ENCODE results near the gene TERT. TPM values are rescaled to one million over a fixed set of nuclear protein-coding genes. Genes with fewer than 3 reads are reported as not detected.
"Not testable (repeated sequence)": the region's sequence is repeated elsewhere in the genome, so short reads cannot be mapped to it uniquely, and the experiment has no call there.

TERT gene
- total RNA-seq, 5 donors from 2014 or later (not counting 1 experiment from before 2014, with no cell fraction given) = 0.09 to 0.70 (median 0.28) TPM

DNA sequence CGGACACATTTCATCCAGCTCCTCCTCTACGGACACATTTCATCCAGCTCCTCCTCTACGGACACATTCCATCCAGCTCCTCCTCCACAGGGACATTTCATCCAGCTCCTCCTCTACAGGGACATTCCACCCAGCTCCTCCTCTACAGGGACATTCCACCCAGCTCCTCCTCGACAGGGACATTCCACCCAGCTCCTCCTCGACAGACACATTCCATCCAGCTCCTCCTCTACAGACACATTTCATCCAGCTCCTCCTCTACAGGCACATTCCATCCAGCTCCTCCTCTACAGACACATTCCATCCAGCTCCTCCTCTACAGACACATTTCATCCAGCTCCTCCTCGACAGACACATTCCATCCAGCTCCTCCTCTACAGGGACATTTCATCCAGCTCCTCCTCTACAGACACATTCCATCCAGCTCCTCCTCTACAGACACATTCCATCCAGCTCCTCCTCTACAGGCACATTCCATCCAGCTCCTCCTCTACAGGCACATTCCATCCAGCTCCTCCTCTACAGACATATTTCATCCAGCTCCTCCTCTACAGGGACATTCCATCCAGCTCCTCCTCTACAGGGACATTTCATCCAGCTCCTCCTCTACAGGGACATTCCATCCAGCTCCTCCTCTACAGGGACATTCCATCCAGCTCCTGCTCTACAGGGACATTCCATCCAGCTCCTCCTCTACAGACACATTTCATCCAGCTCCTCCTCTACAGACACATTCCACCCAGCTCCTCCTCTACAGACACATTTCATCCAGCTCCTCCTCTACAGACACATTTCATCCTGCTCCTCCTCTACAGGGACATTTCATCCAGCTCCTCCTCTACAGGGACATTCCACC, 32.3 kb upstream of the TERT start:
- H3K36me3 ChIP-seq (ENCODE audit: control insufficient read depth in 2 of 2, extremely low read depth in 1 of 2, insufficient read depth in 1 of 2, low read length in 1 of 2) = peaks cover 38 to 66% of the 10 kb centered on the region in 2 donors
- not testable (repeated sequence) for H3K27ac Mint-ChIP-seq

DNA sequence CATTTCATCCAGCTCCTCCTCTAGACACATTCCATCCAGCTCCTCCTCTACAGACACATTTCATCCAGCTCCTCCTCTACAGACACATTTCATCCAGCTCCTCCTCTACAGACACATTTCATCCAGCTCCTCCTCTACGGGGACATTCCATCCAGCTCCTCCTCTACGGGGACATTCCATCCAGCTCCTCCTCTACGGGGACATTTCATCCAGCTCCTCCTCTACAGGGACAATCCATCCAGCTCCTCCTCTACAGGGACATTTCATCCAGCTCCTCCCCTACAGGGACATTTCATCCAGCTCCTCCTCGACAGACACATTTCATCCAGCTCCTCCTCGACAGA, 31.6 kb upstream of the TERT start:
- H3K36me3 ChIP-seq (ENCODE audit: control insufficient read depth in 2 of 2, extremely low read depth in 1 of 2, insufficient read depth in 1 of 2, low read length in 1 of 2) = peaks cover 34 to 66% of the 10 kb centered on the region in 2 donors
- not testable (repeated sequence) for H3K4me3 ChIP-seq (ENCODE audit: control insufficient read depth in 1 of 2, extremely low read depth in 1 of 2, low read length in 1 of 2); H3K27me3 ChIP-seq (replicated peaks in 1 of 2; ENCODE audit: control insufficient read depth in 2 of 2, extremely low read depth in 1 of 2, insufficient read depth in 2 of 2, low read length in 1 of 2); H3K27me3 Mint-ChIP-seq; H3K4me3 Mint-ChIP-seq; ATAC-seq (replicated peaks in 1 of 4); H3K27ac Mint-ChIP-seq; H3K4me1 ChIP-seq (ENCODE audit: control insufficient read depth in 1 of 2, extremely low read depth in 1 of 2, insufficient read depth in 2 of 2, low read length in 2 of 2); H3K9me3 ChIP-seq; DNase-seq; H3K27ac ChIP-seq (ENCODE audit: low read length); H3K9me3 Mint-ChIP-seq
- CTCF ChIA-PET = interaction anchor here in 1 of 2 donors (0.9 kb wide), 1 partner anchor 14 kb away, joined by 4 read pairs; no protein-coding TSS in a partner anchor
- Mint-ChIP-seq H3K36me3 (peaks cover 33% of the 10 kb centered on the region), H3K4me1 (peaks cover 7 to 25% (median 8%) of the 10 kb centered on the region in 3 donors)
- 92% methylated on average over 5 of the region's 5 CpGs for WGBS (ENCODE audit: insufficient coverage)
- POLR2A ChIA-PET = interaction anchor here (0.7 kb wide), 2 partner anchors 70 to 296 kb away, joined by 4 read pairs; no protein-coding TSS in a partner anchor

More for the DNA sequence above, 32.3 kb upstream of the TERT start:
- H3K4me1 ChIP-seq (ENCODE audit: control insufficient read depth in 1 of 2, extremely low read depth in 1 of 2, insufficient read depth in 2 of 2, low read length in 2 of 2); H3K9me3 ChIP-seq; H3K27ac ChIP-seq (ENCODE audit: low read length); DNase-seq; H3K4me3 ChIP-seq (ENCODE audit: control insufficient read depth in 1 of 2, extremely low read depth in 1 of 2, low read length in 1 of 2); H3K27me3 ChIP-seq (replicated peaks in 1 of 2; ENCODE audit: control insufficient read depth in 2 of 2, extremely low read depth in 1 of 2, insufficient read depth in 2 of 2, low read length in 1 of 2); H3K4me3 Mint-ChIP-seq; H3K9me3 Mint-ChIP-seq; ATAC-seq (replicated peaks in 1 of 4); H3K27me3 Mint-ChIP-seq: not testable (repeated sequence)
- Mint-ChIP-seq H3K4me1 (peaks cover 8 to 25% (median 10%) of the 10 kb centered on the region in 3 donors), H3K36me3 (peaks cover 31% of the 10 kb centered on the region)
- WGBS (ENCODE audit: insufficient coverage) = 93% methylated on average over 6 of the region's 6 CpGs
- ChIA-PET POLR2A (interaction anchor here (0.7 kb wide), 2 partner anchors 69 to 295 kb away, joined by 4 read pairs; no protein-coding TSS in a partner anchor), CTCF (interaction anchor here in 1 of 2 donors (0.9 kb wide), 1 partner anchor 14 kb away, joined by 4 read pairs; no protein-coding TSS in a partner anchor)

DNA sequence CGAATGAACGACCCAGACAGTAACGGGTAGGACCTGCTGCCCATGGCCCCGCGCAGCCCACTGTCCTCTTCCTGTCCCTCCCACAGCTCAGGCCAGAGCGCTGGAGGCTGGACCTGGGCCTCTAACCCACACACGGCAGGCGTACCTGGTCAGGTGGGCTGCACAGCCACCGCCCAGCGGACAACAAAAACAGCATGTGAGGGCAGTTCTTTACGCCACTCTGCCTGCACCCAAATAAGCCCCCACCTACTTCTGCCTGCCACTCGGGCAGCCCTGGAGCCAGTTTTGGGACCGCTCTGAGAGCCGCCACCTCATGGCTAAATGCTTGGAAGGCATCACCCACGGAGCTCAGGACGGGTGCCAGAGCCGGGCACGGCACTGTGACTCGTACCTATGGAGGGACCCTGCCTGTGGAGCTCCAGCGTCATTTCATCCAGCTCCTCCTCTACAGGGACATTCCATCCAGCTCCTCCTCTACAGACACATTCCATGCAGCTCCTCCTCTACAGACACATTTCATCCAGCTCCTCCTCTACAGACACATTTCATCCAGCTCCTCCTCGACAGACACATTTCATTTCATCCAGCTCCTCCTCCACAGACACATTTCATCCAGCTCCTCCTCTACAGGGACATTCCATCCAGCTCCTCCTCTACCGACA, 31.1 kb upstream of the TERT start:
- Histone ChIP-seq H3K36me3 (ENCODE audit: control insufficient read depth in 2 of 2, extremely low read depth in 1 of 2, insufficient read depth in 1 of 2, low read length in 1 of 2) (peaks cover 29 to 68% of the 10 kb centered on the region in 2 donors), H3K27ac (ENCODE audit: low read length) (no peak overlapping the region), H3K9me3 (no peaks in the 10 kb centered on the region), H3K4me3 (ENCODE audit: control insufficient read depth in 1 of 2, extremely low read depth in 1 of 2, low read length in 1 of 2) (no peak overlapping the region), H3K4me1 (ENCODE audit: control insufficient read depth in 1 of 2, extremely low read depth in 1 of 2, insufficient read depth in 2 of 2, low read length in 2 of 2) (no peaks in the 10 kb centered on the region), H3K27me3 (replicated peaks in 1 of 2; ENCODE audit: control insufficient read depth in 2 of 2, extremely low read depth in 1 of 2, insufficient read depth in 2 of 2, low read length in 1 of 2) (no peaks in the 10 kb centered on the region)
- no peak for ATAC-seq (replicated peaks in 1 of 4)
- 91% methylated on average over 21 of the region's 22 CpGs for WGBS (ENCODE audit: insufficient coverage)
- Mint-ChIP-seq H3K27me3 (no peaks in the 10 kb centered on the region), H3K27ac (no peak overlapping the region), H3K36me3 (peaks cover 36% of the 10 kb centered on the region), H3K4me3 (no peak overlapping the region), H3K9me3 (no peaks in the 10 kb centered on the region), H3K4me1 (peaks cover 7 to 25% (median 8%) of the 10 kb centered on the region in 3 donors)
- ChIA-PET POLR2A (interaction anchor here in 1 of 2 donors (0.7 kb wide), 1 partner anchor 296 kb away, joined by 4 read pairs; no protein-coding TSS in a partner anchor), CTCF (interaction anchor here in 1 of 2 donors (0.9 kb wide), 1 partner anchor 15 kb away, joined by 4 read pairs; no protein-coding TSS in a partner anchor)
- DNase-seq = no peak

DNA sequence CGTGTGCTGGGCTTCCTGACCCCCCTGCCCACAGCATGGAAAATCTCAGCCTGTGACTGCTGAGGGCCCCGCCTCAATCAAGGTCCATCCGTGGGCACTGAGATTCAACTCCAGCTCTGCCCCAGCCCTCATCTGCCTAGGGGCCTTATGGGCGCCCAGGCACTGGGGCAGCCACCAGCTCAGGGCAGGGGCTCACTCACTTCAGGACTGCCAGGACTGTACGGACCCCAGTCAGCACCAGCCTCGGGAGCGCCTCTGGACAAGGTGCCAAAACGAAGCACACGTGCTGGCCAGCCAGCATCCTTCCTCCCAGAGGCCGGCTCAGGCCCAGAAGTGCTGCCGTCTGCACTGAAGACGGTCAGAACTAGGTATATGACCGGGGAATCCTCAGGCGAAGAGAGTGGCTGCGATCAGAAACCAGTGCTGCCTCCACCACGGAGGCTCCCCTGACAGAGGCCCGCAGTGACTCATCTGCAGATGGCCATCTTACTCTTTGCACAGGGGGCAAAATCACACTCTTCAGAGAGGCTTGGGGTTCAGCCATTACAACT, 30.4 kb upstream of the TERT start:
- DNase-seq (no peak), ATAC-seq (replicated peaks in 1 of 4) (no peak)
- H3K27me3 ChIP-seq (replicated peaks in 1 of 2; ENCODE audit: control insufficient read depth in 2 of 2, extremely low read depth in 1 of 2, insufficient read depth in 2 of 2, low read length in 1 of 2) = no peaks in the 10 kb centered on the region
- H3K4me3 ChIP-seq (ENCODE audit: control insufficient read depth in 1 of 2, extremely low read depth in 1 of 2, low read length in 1 of 2) = no peak overlapping the region
- no peak overlapping the region for H3K4me3 Mint-ChIP-seq
- H3K36me3 Mint-ChIP-seq = peaks cover 36% of the 10 kb centered on the region
- peaks cover 7 to 25% (median 8%) of the 10 kb centered on the region in 3 donors for H3K4me1 Mint-ChIP-seq
- 96% methylated on average over 17 of the region's 17 CpGs for WGBS (ENCODE audit: insufficient coverage)
- POLR2A ChIA-PET = no interaction called here
- CTCF ChIA-PET = no interaction called here
- no peak overlapping the region for H3K27ac ChIP-seq (ENCODE audit: low read length)
- H3K27ac Mint-ChIP-seq = no peak overlapping the region
- H3K9me3 ChIP-seq = no peaks in the 10 kb centered on the region
- H3K27me3 Mint-ChIP-seq = no peaks in the 10 kb centered on the region
- H3K36me3 ChIP-seq (ENCODE audit: control insufficient read depth in 2 of 2, extremely low read depth in 1 of 2, insufficient read depth in 1 of 2, low read length in 1 of 2) = peaks cover 21 to 68% of the 10 kb centered on the region in 2 donors
- no peaks in the 10 kb centered on the region for H3K4me1 ChIP-seq (ENCODE audit: control insufficient read depth in 1 of 2, extremely low read depth in 1 of 2, insufficient read depth in 2 of 2, low read length in 2 of 2)
- H3K9me3 Mint-ChIP-seq = no peaks in the 10 kb centered on the region

DNA sequence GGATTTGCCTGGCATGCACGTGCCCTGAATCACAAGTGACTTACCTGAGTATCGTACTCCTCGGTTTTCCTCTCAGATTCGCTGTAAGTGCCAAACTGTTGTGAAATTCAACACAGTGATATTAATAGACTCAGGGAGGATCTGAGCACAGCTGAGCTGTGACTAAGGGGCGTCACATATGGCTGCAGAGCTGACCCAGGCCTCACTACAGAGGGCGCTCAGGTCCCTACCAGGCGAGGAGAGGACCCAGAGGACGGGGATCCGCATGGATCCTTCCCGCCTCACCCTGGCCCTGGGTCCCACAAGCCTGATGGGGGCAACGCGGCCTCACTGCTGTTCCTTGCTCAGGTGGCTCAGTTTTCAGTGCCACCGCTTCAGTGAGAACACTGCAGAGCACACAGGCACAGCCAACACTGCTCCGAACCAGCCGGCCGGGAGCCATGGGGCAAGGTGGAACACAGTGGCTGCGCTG, 29.9 kb upstream of the TERT start:
- Mint-ChIP-seq H3K4me3 (no peak overlapping the region), H3K27ac (no peak overlapping the region), H3K27me3 (no peaks in the 10 kb centered on the region), H3K4me1 (peaks cover 8 to 25% (median 10%) of the 10 kb centered on the region in 3 donors), H3K36me3 (peaks cover 39% of the 10 kb centered on the region), H3K9me3 (no peaks in the 10 kb centered on the region)
- WGBS (ENCODE audit: insufficient coverage) = 95% methylated on average over 14 of the region's 17 CpGs
- H3K9me3 ChIP-seq = no peaks in the 10 kb centered on the region
- ATAC-seq (replicated peaks in 1 of 4) (no peak), DNase-seq (peak in 1 of 35 experiments; percentile 13)
- H3K27ac ChIP-seq (ENCODE audit: low read length) = no peak overlapping the region
- H3K4me1 ChIP-seq (ENCODE audit: control insufficient read depth in 1 of 2, extremely low read depth in 1 of 2, insufficient read depth in 2 of 2, low read length in 2 of 2) = no peaks in the 10 kb centered on the region
- no peak overlapping the region for H3K4me3 ChIP-seq (ENCODE audit: control insufficient read depth in 1 of 2, extremely low read depth in 1 of 2, low read length in 1 of 2)
- ChIA-PET POLR2A (no interaction called here), CTCF (no interaction called here)
- peaks cover 24 to 68% of the 10 kb centered on the region in 2 donors for H3K36me3 ChIP-seq (ENCODE audit: control insufficient read depth in 2 of 2, extremely low read depth in 1 of 2, insufficient read depth in 1 of 2, low read length in 1 of 2)
- H3K27me3 ChIP-seq (replicated peaks in 1 of 2; ENCODE audit: control insufficient read depth in 2 of 2, extremely low read depth in 1 of 2, insufficient read depth in 2 of 2, low read length in 1 of 2) = no peaks in the 10 kb centered on the region

DNA sequence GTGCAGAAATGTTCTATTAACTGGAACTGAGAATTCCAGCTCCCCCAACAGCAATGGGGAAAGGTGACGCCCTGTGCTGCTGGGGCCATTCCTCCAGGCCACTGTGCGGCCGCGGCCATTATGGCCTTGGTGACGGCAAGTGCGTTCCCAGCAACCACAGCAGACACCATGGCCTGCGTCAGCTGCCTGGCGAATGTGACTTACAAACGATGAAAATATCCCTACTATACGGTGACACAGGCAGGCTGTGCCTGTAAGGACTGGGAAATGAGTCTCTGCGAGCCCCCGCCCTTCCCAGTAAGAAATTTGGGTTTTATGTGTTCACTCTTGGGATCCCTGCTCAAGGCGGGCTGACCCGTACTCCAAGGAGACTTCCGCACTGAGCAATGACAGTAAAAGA, 29.4 kb upstream of the TERT start:
- H3K4me1 Mint-ChIP-seq = peaks cover 8 to 25% (median 10%) of the 10 kb centered on the region in 3 donors
- 96% methylated on average over 15 of the region's 15 CpGs for WGBS (ENCODE audit: insufficient coverage)
- no peak overlapping the region for H3K4me3 Mint-ChIP-seq
- no peaks in the 10 kb centered on the region for H3K27me3 ChIP-seq (replicated peaks in 1 of 2; ENCODE audit: control insufficient read depth in 2 of 2, extremely low read depth in 1 of 2, insufficient read depth in 2 of 2, low read length in 1 of 2)
- H3K4me1 ChIP-seq (ENCODE audit: control insufficient read depth in 1 of 2, extremely low read depth in 1 of 2, insufficient read depth in 2 of 2, low read length in 2 of 2) = no peaks in the 10 kb centered on the region
- no peak overlapping the region for H3K4me3 ChIP-seq (ENCODE audit: control insufficient read depth in 1 of 2, extremely low read depth in 1 of 2, low read length in 1 of 2)
- no peak overlapping the region for H3K27ac ChIP-seq (ENCODE audit: low read length)
- H3K27me3 Mint-ChIP-seq = no peaks in the 10 kb centered on the region
- H3K36me3 Mint-ChIP-seq = peaks cover 39% of the 10 kb centered on the region
- DNase-seq (peak in 1 of 35 experiments; percentile 8), ATAC-seq (replicated peaks in 1 of 4) (no peak)
- ChIA-PET CTCF (no interaction called here), POLR2A (no interaction called here)
- H3K9me3 ChIP-seq = no peaks in the 10 kb centered on the region
- H3K36me3 ChIP-seq (ENCODE audit: control insufficient read depth in 2 of 2, extremely low read depth in 1 of 2, insufficient read depth in 1 of 2, low read length in 1 of 2) = peaks cover 26 to 72% of the 10 kb centered on the region in 2 donors
- H3K27ac Mint-ChIP-seq = no peak overlapping the region
- no peaks in the 10 kb centered on the region for H3K9me3 Mint-ChIP-seq
